Measurements from ENCODE around the gene HNF1A. TPM values are rescaled to one million over a fixed set of nuclear protein-coding genes. Genes with fewer than 3 reads are reported as not detected.
A peak's percentile ranks its signal among the peaks of the same experiment; 100 is the strongest.

Gene HNF1A
- total and polyA plus RNA-seq, 2 of the 13 experiments (the other 11 are each of a cell fraction or from before 2014, with no cell fraction given): 13.4 to 34.7 TPM

DNA sequence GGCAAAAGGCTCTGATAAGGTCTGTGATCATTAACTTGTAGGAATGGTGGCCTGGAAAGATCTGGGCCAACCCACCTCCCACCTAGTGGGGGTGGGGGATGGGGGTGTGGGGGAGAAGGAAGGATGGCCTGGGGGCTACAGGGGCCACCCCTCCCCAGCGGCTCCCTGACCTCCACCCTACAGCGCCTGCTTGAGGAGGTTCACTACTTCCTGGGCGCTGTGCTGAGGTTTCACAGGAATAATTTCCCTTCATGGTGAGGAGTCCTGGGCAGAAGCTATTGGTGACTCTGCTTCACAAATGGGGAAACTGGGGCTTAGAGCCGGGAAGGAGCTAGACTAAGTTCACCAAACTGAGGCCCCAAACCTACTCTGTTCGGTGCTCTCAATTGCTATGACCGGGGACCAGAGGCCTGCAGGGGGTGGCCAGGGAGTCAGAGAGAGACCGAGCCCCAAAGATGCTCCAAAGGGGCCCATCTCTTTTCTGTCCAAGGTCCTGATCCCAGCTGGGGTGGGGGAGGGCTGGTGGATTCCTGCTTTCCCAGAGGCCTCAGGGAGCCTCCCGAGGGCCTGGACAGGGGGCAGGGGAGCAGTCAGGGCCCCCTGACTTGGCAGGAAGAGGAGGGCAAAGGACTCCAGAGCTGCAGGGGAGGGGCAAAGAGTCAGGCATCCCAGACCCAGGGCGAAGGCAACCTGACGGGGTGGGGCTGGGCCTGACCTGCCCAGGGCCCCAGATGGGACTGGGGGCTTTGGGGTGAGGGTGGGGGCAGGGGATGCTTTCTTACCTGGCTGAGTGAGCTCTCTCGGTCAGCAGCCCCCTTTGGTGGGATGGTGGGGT is 1.7 kb downstream of the HNF1A start (continued):
- TF ChIP-seq, protein P1, sequence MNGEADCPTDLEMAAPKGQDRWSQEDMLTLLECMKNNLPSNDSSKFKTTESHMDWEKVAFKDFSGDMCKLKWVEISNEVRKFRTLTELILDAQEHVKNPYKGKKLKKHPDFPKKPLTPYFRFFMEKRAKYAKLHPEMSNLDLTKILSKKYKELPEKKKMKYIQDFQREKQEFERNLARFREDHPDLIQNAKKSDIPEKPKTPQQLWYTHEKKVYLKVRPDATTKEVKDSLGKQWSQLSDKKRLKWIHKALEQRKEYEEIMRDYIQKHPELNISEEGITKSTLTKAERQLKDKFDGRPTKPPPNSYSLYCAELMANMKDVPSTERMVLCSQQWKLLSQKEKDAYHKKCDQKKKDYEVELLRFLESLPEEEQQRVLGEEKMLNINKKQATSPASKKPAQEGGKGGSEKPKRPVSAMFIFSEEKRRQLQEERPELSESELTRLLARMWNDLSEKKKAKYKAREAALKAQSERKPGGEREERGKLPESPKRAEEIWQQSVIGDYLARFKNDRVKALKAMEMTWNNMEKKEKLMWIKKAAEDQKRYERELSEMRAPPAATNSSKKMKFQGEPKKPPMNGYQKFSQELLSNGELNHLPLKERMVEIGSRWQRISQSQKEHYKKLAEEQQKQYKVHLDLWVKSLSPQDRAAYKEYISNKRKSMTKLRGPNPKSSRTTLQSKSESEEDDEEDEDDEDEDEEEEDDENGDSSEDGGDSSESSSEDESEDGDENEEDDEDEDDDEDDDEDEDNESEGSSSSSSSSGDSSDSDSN (CRISPR knock-in tag; IDR thresholded peaks at IDR 0.05): peak; percentile 72
- TF ChIP-seq ZNF607 (CRISPR knock-in tag; IDR thresholded peaks at IDR 0.05; ENCODE audit: borderline replicate concordance): peak; percentile 51; the same call in 1 of the 2 replicates
- TF ChIP-seq, protein P2, sequence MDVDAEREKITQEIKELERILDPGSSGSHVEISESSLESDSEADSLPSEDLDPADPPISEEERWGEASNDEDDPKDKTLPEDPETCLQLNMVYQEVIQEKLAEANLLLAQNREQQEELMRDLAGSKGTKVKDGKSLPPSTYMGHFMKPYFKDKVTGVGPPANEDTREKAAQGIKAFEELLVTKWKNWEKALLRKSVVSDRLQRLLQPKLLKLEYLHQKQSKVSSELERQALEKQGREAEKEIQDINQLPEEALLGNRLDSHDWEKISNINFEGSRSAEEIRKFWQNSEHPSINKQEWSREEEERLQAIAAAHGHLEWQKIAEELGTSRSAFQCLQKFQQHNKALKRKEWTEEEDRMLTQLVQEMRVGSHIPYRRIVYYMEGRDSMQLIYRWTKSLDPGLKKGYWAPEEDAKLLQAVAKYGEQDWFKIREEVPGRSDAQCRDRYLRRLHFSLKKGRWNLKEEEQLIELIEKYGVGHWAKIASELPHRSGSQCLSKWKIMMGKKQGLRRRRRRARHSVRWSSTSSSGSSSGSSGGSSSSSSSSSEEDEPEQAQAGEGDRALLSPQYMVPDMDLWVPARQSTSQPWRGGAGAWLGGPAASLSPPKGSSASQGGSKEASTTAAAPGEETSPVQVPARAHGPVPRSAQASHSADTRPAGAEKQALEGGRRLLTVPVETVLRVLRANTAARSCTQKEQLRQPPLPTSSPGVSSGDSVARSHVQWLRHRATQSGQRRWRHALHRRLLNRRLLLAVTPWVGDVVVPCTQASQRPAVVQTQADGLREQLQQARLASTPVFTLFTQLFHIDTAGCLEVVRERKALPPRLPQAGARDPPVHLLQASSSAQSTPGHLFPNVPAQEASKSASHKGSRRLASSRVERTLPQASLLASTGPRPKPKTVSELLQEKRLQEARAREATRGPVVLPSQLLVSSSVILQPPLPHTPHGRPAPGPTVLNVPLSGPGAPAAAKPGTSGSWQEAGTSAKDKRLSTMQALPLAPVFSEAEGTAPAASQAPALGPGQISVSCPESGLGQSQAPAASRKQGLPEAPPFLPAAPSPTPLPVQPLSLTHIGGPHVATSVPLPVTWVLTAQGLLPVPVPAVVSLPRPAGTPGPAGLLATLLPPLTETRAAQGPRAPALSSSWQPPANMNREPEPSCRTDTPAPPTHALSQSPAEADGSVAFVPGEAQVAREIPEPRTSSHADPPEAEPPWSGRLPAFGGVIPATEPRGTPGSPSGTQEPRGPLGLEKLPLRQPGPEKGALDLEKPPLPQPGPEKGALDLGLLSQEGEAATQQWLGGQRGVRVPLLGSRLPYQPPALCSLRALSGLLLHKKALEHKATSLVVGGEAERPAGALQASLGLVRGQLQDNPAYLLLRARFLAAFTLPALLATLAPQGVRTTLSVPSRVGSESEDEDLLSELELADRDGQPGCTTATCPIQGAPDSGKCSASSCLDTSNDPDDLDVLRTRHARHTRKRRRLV (CRISPR knock-in tag; IDR thresholded peaks at IDR 0.05): no peak
- TF ChIP-seq ZNF569 (CRISPR knock-in tag; IDR thresholded peaks at IDR 0.05; ENCODE audit: borderline replicate concordance): no peak
- TF ChIP-seq ZBTB40 (IDR thresholded peaks at IDR 0.05): no peak
- TF ChIP-seq ZBTB40 (CRISPR knock-in tag; IDR thresholded peaks at IDR 0.05): no peak
- no peak for TF ChIP-seq ZNF547 (CRISPR knock-in tag; IDR thresholded peaks at IDR 0.05)
- TF ChIP-seq ZNF704 (CRISPR knock-in tag; IDR thresholded peaks at IDR 0.05; ENCODE audit: borderline replicate concordance): peak; percentile 85; the same call in 1 of the 2 replicates
- no peak for TF ChIP-seq ZNF879 (CRISPR knock-in tag; IDR thresholded peaks at IDR 0.05)
- TF ChIP-seq ZNF543 (CRISPR knock-in tag; IDR thresholded peaks at IDR 0.05): peak; percentile 89

All from HepG2 (cell line).